Measurements from ENCODE around the gene ZDHHC14. TPM values are rescaled to one million over a fixed set of nuclear protein-coding genes. Genes with fewer than 3 reads are reported as not detected.

ZDHHC14 gene
- total and polyA plus RNA-seq, 2 of the 8 experiments (the other 6 are each of a cell fraction or from before 2014, with no cell fraction given): 2.9 to 5.3 TPM

DNA sequence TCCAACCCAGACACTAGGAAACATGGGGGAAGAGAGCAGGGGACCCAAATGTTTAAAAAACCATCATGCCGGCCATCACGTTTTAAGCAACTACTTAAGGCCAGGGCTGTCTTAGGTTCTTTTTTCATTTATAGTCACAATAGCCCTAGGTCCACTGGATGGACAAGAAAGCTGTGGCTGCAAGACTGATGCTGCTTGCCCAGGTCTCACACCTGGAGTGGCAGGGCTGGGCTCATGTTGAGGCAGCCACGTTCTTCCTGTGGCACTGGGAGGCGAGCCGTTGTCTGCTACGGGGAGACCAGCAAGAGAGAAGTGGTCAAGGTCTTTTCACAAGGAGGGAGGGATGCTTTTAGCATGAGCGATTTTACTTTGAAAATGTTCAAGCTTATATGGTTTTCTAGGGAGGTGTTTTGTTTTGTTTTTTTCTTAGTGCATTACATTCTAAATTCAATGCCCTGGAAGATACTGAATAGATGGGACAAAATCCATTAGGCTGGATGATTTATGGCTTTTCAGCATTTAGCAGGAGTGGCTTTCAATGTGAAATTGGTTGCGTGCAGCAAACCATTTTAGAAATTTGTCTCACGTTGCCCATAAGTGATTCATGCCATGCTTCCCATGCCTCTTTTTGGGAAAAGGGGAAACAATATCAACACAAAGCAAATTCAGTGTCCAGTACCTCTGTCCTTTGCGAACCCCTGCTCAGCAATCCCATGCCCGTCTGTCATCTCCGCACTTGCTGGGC is 335.4 kb downstream of the ZDHHC14 start:
- H3K4me2 ChIP-seq (ENCODE audit: insufficient read depth in 1 of 2, low read depth in 2 of 2, low read length in 2 of 2): no peak overlapping the region
- FAIRE-seq: no peak
- no peak overlapping the region for H3K4me3 ChIP-seq (ENCODE audit: extremely low read depth in 1 of 4, insufficient read depth in 2 of 4, low read depth in 3 of 4, low read length in 4 of 4)
- DNase-seq (ENCODE audit: low read depth in 1 of 2, low spot score in 2 of 2): no peak
- H2BK20ac ChIP-seq (ENCODE audit: low read length): peak overlapping the region; percentile 82; the same call in 1 of the 2 replicates
- no peak overlapping the region for H3K56ac ChIP-seq (replicated peaks; ENCODE audit: insufficient read length, low read depth, low read length)
- peak overlapping the region; percentile 38; the same call in 1 of the 2 replicates for H2BK5ac ChIP-seq (ENCODE audit: low read depth, low read length)
- H2BK15ac ChIP-seq (ENCODE audit: low read length): peak overlapping the region; percentile 98; the same call in 1 of the 2 replicates
- H3K23ac ChIP-seq (ENCODE audit: insufficient read length): no peak overlapping the region
- no peak for TF ChIP-seq NRF1 (IDR thresholded peaks at IDR 0.05; ENCODE audit: low read depth, low read length)
- TF ChIP-seq, protein P1, sequence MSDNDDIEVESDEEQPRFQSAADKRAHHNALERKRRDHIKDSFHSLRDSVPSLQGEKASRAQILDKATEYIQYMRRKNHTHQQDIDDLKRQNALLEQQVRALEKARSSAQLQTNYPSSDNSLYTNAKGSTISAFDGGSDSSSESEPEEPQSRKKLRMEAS (IDR thresholded peaks at IDR 0.05): no peak
- H2AFZ ChIP-seq (ENCODE audit: low read length): peak overlapping the region; percentile 65; the same call in 1 of the 2 replicates
- ChIA-PET POLR2A (ENCODE audit: partially characterized antibody) (no interaction called here), CTCF (ENCODE audit: partially characterized antibody) (interaction anchor here (0.6 to 5.0 kb wide), 7 partner anchors 28 to 235 kb away, joined by 3 to 20 read pairs (median 4); no protein-coding TSS in a partner anchor)
- H3K23me2 ChIP-seq (ENCODE audit: low read depth, low read length): no peaks in the 10 kb centered on the region
- H2AK5ac ChIP-seq (ENCODE audit: low read depth, low read length): no peak overlapping the region
- H3K4ac ChIP-seq (replicated peaks; ENCODE audit: insufficient read length, low read depth, low read length): no peak overlapping the region
- no peaks in the 10 kb centered on the region for H3K36me3 ChIP-seq (ENCODE audit: control insufficient read depth in 2 of 4, insufficient read depth in 4 of 4, low read length in 3 of 4)
- H2BK12ac ChIP-seq (ENCODE audit: low read depth, low read length): peak overlapping the region; percentile 94; the same call in 1 of the 2 replicates
- no peaks in the 10 kb centered on the region for H3K79me2 ChIP-seq (ENCODE audit: control insufficient read depth in 1 of 2, insufficient read depth in 2 of 2, low read length in 2 of 2)
- H4K20me1 ChIP-seq (replicated peaks in 1 of 2; ENCODE audit: control insufficient read depth in 1 of 2, insufficient read depth in 2 of 2, low read length in 2 of 2): no peaks in the 10 kb centered on the region
- no peak overlapping the region for H4K8ac ChIP-seq (ENCODE audit: extremely low read depth, insufficient read depth, low read length)
- no peak overlapping the region for H4K5ac ChIP-seq (ENCODE audit: insufficient read length, low read depth, low read length)
- peaks cover 0 to 2% (median 0%) of the 10 kb centered on the region in 4 experiments; a peak in 1 of 7 replicates for H3K27me3 ChIP-seq (replicated peaks in 1 of 4; ENCODE audit: control insufficient read depth in 3 of 4, extremely low read depth in 1 of 4, insufficient read depth in 3 of 4, low read length in 3 of 4)
- peaks cover 0 to 7% (median 2%) of the 10 kb centered on the region in 4 experiments; a peak in 4 of 7 replicates for H3K4me1 ChIP-seq (replicated peaks in 1 of 4; ENCODE audit: control insufficient read depth in 3 of 4, insufficient read depth in 4 of 4, low read length in 3 of 4)
- no peaks in the 10 kb centered on the region for H3K9me3 ChIP-seq (ENCODE audit: insufficient read depth in 2 of 2, low read depth in 1 of 2, low read length in 1 of 2)
- H4K91ac ChIP-seq (replicated peaks; ENCODE audit: insufficient read length, low read length): no peak overlapping the region
- 86% methylated on average over 12 of the region's 12 CpGs; no CpG with 5 or more reads in 1 of the 2 experiments for WGBS, 2 experiments (ENCODE audit: extremely low coverage in 1 of 2, insufficient coverage in 1 of 2, insufficient read length in 1 of 2, insufficient replicate concordance in 2 of 2, low coverage in 1 of 2, low lambda C conversion rate in 2 of 2, missing lambda C conversion rate in 1 of 2)
- H3K79me1 ChIP-seq (ENCODE audit: low read depth, low read length): no peaks in the 10 kb centered on the region
- no peak overlapping the region for H2BK120ac ChIP-seq (replicated peaks; ENCODE audit: low read depth, low read length)
- H3K14ac ChIP-seq (ENCODE audit: insufficient read length): no peak overlapping the region
- no peak overlapping the region for H3K27ac ChIP-seq (ENCODE audit: low read depth, low read length)
- peak overlapping the region; percentile 62; the same call in 1 of the 2 replicates for H3K18ac ChIP-seq (ENCODE audit: extremely low read depth, low read length)
- H3K9ac ChIP-seq (replicated peaks in 1 of 4; ENCODE audit: extremely low read depth in 1 of 4, low read depth in 3 of 4, low read length in 3 of 4): no peak overlapping the region
